Neural progenitor cell (in vitro differentiated cells): ENCODE measurements around the gene SEL1L2.

Experiments
- EZH2 ChIP-seq: fragments of 200-600 bp; sonication (generic); IDR thresholded peaks from 2 replicates; pipeline ENCODE4 v1.6.1; 2017; ENCODE audit warnings: antibody characterized with exemption, mild to moderate bottlenecking, moderate library complexity
- EZH2phosphoT487 ChIP-seq: fragments of 200-600 bp; sonication (generic); IDR thresholded peaks from 2 replicates; pipeline ENCODE4 v1.6.1; 2017; ENCODE audit warnings: antibody characterized with exemption
- TF ChIP-seq, protein P1 (sequence below): fragments of 200-600 bp; sonication (generic); IDR thresholded peaks from 2 replicates; pipeline ENCODE4 v1.5.1; 2017; ENCODE audit warnings: antibody characterized with exemption, mild to moderate bottlenecking

GRCh38 chr20:13883425-13883824, 107.0 kb downstream of the SEL1L2 start:
- TF ChIP-seq, protein P1, sequence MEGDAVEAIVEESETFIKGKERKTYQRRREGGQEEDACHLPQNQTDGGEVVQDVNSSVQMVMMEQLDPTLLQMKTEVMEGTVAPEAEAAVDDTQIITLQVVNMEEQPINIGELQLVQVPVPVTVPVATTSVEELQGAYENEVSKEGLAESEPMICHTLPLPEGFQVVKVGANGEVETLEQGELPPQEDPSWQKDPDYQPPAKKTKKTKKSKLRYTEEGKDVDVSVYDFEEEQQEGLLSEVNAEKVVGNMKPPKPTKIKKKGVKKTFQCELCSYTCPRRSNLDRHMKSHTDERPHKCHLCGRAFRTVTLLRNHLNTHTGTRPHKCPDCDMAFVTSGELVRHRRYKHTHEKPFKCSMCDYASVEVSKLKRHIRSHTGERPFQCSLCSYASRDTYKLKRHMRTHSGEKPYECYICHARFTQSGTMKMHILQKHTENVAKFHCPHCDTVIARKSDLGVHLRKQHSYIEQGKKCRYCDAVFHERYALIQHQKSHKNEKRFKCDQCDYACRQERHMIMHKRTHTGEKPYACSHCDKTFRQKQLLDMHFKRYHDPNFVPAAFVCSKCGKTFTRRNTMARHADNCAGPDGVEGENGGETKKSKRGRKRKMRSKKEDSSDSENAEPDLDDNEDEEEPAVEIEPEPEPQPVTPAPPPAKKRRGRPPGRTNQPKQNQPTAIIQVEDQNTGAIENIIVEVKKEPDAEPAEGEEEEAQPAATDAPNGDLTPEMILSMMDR, result no peak
- TF ChIP-seq EZH2phosphoT487, result no peak
- TF ChIP-seq EZH2, result no peak
